ENCODE data around the gene CLDN19.

The CLDN19 gene

DNA sequence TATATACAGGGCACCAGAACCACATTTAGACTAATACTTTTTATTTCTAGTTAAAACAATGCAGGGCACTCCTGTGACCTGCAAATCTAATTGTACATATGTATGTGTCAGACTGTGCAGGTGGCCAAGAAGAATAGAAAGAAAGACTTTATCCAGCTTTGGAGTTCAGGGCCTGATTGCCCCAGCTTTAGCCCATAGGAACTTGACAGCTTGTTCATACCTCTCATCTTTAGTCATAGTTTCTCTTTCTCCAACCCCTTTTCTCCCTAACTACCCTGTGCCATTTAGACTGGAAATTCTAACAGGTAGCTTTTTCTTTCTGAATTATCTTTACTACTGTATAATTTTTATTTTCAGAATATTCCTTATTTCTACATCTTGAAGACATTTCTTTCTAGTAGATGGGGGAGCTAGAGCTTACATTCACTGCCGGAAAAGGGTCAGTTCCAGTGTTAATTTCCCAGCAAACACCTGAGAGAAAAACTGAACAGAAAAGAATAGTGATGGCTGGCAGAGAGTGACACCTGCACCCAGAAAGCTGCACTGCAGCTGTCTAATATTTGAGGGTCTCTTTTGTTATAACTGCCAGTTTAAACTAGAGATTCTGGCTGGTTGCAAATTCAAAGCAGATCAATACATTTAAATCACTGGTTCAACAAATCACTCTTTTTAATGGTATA is 49.4 kb downstream of the CLDN19 start:
- Histone ChIP-seq H3K27ac (ENCODE audit: poor library complexity, severe bottlenecking) (no peak overlapping the region), H3K9me3 (ENCODE audit: severe bottlenecking) (no peaks in the 10 kb centered on the region), H3K4me3 (ENCODE audit: severe bottlenecking) (no peak overlapping the region), H3K36me3 (ENCODE audit: low read depth) (peaks cover 88% of the 10 kb centered on the region), H3K4me1 (ENCODE audit: insufficient read depth, poor library complexity, severe bottlenecking) (peaks cover 59% of the 10 kb centered on the region), H3K27me3 (ENCODE audit: insufficient read depth, poor library complexity, severe bottlenecking) (no peaks in the 10 kb centered on the region)
- peak; percentile 65; the same call in 2 of the 3 replicates for ATAC-seq (ENCODE audit: low read depth)
- TF ChIP-seq, protein P1, sequence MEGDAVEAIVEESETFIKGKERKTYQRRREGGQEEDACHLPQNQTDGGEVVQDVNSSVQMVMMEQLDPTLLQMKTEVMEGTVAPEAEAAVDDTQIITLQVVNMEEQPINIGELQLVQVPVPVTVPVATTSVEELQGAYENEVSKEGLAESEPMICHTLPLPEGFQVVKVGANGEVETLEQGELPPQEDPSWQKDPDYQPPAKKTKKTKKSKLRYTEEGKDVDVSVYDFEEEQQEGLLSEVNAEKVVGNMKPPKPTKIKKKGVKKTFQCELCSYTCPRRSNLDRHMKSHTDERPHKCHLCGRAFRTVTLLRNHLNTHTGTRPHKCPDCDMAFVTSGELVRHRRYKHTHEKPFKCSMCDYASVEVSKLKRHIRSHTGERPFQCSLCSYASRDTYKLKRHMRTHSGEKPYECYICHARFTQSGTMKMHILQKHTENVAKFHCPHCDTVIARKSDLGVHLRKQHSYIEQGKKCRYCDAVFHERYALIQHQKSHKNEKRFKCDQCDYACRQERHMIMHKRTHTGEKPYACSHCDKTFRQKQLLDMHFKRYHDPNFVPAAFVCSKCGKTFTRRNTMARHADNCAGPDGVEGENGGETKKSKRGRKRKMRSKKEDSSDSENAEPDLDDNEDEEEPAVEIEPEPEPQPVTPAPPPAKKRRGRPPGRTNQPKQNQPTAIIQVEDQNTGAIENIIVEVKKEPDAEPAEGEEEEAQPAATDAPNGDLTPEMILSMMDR (IDR thresholded peaks at IDR 0.05; ENCODE audit: poor library complexity, severe bottlenecking): no peak
- no peak for DNase-seq (ENCODE audit: low spot score)

DNA sequence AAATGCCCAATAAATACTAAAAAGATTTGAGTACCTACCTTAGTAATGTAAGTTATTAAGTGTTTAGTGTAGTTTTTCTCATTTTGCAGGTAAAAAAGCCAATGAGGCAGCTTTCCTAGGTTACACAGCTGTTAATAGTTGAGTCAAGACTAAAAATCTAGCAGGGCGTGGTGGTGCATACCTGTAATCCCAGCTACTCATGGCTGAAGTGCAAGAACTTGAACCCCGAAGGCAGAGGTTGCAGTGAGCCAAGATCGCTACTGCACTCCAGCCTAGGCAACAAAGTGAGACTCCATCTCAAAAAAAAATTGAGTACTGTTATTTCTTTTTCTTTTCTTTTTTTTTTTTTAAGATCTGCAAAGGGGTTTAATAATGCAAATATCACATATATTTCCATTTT is 50.1 kb downstream of the CLDN19 start:
- no peak for DNase-seq (ENCODE audit: low spot score)
- ATAC-seq (ENCODE audit: low read depth): peak; percentile 30; the same call in 1 of the 3 replicates
- peaks cover 66% of the 10 kb centered on the region for H3K4me1 ChIP-seq (ENCODE audit: insufficient read depth, poor library complexity, severe bottlenecking)
- H3K9me3 ChIP-seq (ENCODE audit: severe bottlenecking): no peaks in the 10 kb centered on the region
- H3K27ac ChIP-seq (ENCODE audit: poor library complexity, severe bottlenecking): no peak overlapping the region
- H3K4me3 ChIP-seq (ENCODE audit: severe bottlenecking): no peak overlapping the region
- TF ChIP-seq, protein P1 (IDR thresholded peaks at IDR 0.05; ENCODE audit: poor library complexity, severe bottlenecking): no peak
- H3K36me3 ChIP-seq (ENCODE audit: low read depth): peaks cover 88% of the 10 kb centered on the region
- H3K27me3 ChIP-seq (ENCODE audit: insufficient read depth, poor library complexity, severe bottlenecking): no peaks in the 10 kb centered on the region

DNA sequence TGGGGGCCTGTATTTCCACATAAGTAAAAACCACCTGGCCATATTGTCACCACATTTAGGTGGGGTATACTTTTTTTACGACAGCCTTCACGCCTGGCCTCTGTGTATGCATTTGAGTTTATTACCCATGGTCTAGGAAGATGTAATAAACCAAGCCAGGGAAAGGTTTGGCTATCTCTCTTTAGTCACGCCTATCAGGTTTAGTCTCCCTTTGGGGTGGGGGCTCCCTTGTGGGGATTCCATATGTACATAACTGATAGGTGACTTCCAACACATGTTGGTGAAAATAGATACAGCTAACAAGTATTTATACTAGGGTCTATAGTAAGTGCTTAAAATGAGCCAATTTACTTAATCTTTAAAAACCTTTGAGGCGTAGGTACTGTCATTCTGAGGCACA is 53.6 kb downstream of the CLDN19 start:
- Histone ChIP-seq H3K4me3 (ENCODE audit: severe bottlenecking) (no peak overlapping the region), H3K27ac (ENCODE audit: poor library complexity, severe bottlenecking) (no peak overlapping the region), H3K4me1 (ENCODE audit: insufficient read depth, poor library complexity, severe bottlenecking) (peaks cover 60% of the 10 kb centered on the region), H3K9me3 (ENCODE audit: severe bottlenecking) (no peaks in the 10 kb centered on the region), H3K36me3 (ENCODE audit: low read depth) (peaks cover 77% of the 10 kb centered on the region), H3K27me3 (ENCODE audit: insufficient read depth, poor library complexity, severe bottlenecking) (no peaks in the 10 kb centered on the region)
- TF ChIP-seq, protein P1 (IDR thresholded peaks at IDR 0.05; ENCODE audit: poor library complexity, severe bottlenecking): no peak
- DNase-seq (ENCODE audit: low spot score) (no peak), ATAC-seq (ENCODE audit: low read depth) (no peak)

- Histone ChIP-seq H3K4me3 (ENCODE audit: severe bottlenecking) (peak overlapping the region; percentile 56), H3K9me3 (ENCODE audit: severe bottlenecking) (no peaks in the 10 kb centered on the region), H3K27me3 (ENCODE audit: insufficient read depth, poor library complexity, severe bottlenecking) (no peaks in the 10 kb centered on the region), H3K27ac (ENCODE audit: poor library complexity, severe bottlenecking) (no peak overlapping the region), H3K36me3 (ENCODE audit: low read depth) (peaks cover 62% of the 10 kb centered on the region), H3K4me1 (ENCODE audit: insufficient read depth, poor library complexity, severe bottlenecking) (peaks cover 43% of the 10 kb centered on the region)
- TF ChIP-seq, protein P1 (IDR thresholded peaks at IDR 0.05; ENCODE audit: poor library complexity, severe bottlenecking): no peak
- ATAC-seq (ENCODE audit: low read depth): no peak
- no peak for DNase-seq (ENCODE audit: low spot score)
Measured at GRCh38 chr1:42684139-42684538, 55.9 kb downstream of the CLDN19 start.
